ENCODE measurements around the gene CHGA.

Gene CHGA

GRCh38 chr14:92967346-92967926 lies 44.5 kb downstream of the CHGA start:
- no peaks in the 10 kb centered on the region for H4K20me1 ChIP-seq (ENCODE audit: insufficient read depth, low read length, poor library complexity, severe bottlenecking)
- H3K9ac ChIP-seq (ENCODE audit: low read depth, low read length, poor library complexity, severe bottlenecking): no peak overlapping the region
- H3K27me3 ChIP-seq (ENCODE audit: insufficient read depth, low read length, poor library complexity, severe bottlenecking): no peaks in the 10 kb centered on the region
- H3K79me2 ChIP-seq (ENCODE audit: insufficient read depth, low read length): peaks cover 10% of the 10 kb centered on the region; the same call in 1 of the 2 replicates
- no peak overlapping the region for H2AFZ ChIP-seq (ENCODE audit: low read length)
- H3K4me1 ChIP-seq (ENCODE audit: insufficient read depth, low read length, poor library complexity, severe bottlenecking): no peaks in the 10 kb centered on the region
- peaks cover 2% of the 10 kb centered on the region; the same call in 1 of the 2 replicates for H3K36me3 ChIP-seq (ENCODE audit: insufficient read depth, low read length)
- H3F3A ChIP-seq (ENCODE audit: low read depth): no peaks in the 10 kb centered on the region
- H3K4me3 ChIP-seq (ENCODE audit: low read length, poor library complexity, severe bottlenecking): no peak overlapping the region
- H3K4me2 ChIP-seq (ENCODE audit: low read depth, low read length, poor library complexity, severe bottlenecking): no peak overlapping the region
- TF ChIP-seq, protein P1, sequence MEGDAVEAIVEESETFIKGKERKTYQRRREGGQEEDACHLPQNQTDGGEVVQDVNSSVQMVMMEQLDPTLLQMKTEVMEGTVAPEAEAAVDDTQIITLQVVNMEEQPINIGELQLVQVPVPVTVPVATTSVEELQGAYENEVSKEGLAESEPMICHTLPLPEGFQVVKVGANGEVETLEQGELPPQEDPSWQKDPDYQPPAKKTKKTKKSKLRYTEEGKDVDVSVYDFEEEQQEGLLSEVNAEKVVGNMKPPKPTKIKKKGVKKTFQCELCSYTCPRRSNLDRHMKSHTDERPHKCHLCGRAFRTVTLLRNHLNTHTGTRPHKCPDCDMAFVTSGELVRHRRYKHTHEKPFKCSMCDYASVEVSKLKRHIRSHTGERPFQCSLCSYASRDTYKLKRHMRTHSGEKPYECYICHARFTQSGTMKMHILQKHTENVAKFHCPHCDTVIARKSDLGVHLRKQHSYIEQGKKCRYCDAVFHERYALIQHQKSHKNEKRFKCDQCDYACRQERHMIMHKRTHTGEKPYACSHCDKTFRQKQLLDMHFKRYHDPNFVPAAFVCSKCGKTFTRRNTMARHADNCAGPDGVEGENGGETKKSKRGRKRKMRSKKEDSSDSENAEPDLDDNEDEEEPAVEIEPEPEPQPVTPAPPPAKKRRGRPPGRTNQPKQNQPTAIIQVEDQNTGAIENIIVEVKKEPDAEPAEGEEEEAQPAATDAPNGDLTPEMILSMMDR (conservative IDR thresholded peaks at IDR 0.05; ENCODE audit: low read length): no peak
- no peak for TF ChIP-seq EZH2phosphoT487 (IDR thresholded peaks at IDR 0.05; ENCODE audit: borderline replicate concordance)
- H3K9me3 ChIP-seq (ENCODE audit: insufficient read depth, low read depth, low read length): no peaks in the 10 kb centered on the region
- no peaks in the 10 kb centered on the region for H3K9me2 ChIP-seq (replicated peaks; ENCODE audit: low read depth, low read length)

- no peak overlapping the region for H2AFZ ChIP-seq (ENCODE audit: low read length)
Measured at GRCh38 chr14:92968291-92969020, 45.5 kb downstream of the CHGA start.

DNA sequence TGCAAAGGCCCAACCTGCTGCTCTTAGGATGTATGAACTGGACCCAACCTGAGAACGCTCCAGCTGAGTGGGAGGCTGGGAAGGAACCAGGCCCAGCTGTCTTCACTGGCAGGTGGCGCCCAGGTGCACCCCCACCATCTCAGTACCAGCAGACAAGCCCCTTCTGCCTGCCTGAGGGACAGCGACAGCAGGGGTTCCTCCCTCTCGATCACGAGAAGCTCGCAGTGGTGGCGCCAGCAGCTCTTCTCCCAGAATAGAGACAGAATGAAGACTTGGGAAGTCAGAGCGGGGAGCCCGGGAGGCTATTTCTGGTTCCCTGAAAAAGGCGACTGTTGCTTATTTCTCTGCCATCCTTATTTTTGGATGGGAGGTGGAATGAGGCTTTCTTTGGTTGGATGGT lies 46.5 kb downstream of the CHGA start:
- no peak overlapping the region for H3K4me3 ChIP-seq (ENCODE audit: low read length, poor library complexity, severe bottlenecking)

More at GRCh38 chr14:92968291-92969020, 45.5 kb downstream of the CHGA start:
- no peaks in the 10 kb centered on the region for H3K36me3 ChIP-seq (ENCODE audit: insufficient read depth, low read length)
- H3K9me2 ChIP-seq (replicated peaks; ENCODE audit: low read depth, low read length): no peaks in the 10 kb centered on the region
- no peak overlapping the region for H3K4me2 ChIP-seq (ENCODE audit: low read depth, low read length, poor library complexity, severe bottlenecking)
- H3K4me1 ChIP-seq (ENCODE audit: insufficient read depth, low read length, poor library complexity, severe bottlenecking): no peaks in the 10 kb centered on the region
- H3K27me3 ChIP-seq (ENCODE audit: insufficient read depth, low read length, poor library complexity, severe bottlenecking): no peaks in the 10 kb centered on the region
- H3K9ac ChIP-seq (ENCODE audit: low read depth, low read length, poor library complexity, severe bottlenecking): no peak overlapping the region
- H3F3A ChIP-seq (ENCODE audit: low read depth): no peaks in the 10 kb centered on the region
- H4K20me1 ChIP-seq (ENCODE audit: insufficient read depth, low read length, poor library complexity, severe bottlenecking): no peaks in the 10 kb centered on the region
- TF ChIP-seq EZH2phosphoT487 (IDR thresholded peaks at IDR 0.05; ENCODE audit: borderline replicate concordance): no peak
- TF ChIP-seq, protein P1 (conservative IDR thresholded peaks at IDR 0.05; ENCODE audit: low read length): no peak
- H3K9me3 ChIP-seq (ENCODE audit: insufficient read depth, low read depth, low read length): no peaks in the 10 kb centered on the region
- peaks cover 10% of the 10 kb centered on the region; the same call in 1 of the 2 replicates for H3K79me2 ChIP-seq (ENCODE audit: insufficient read depth, low read length)
- no peak overlapping the region for H3K4me3 ChIP-seq (ENCODE audit: low read length, poor library complexity, severe bottlenecking)

More for the DNA sequence above, 46.5 kb downstream of the CHGA start:
- TF ChIP-seq, protein P1 (conservative IDR thresholded peaks at IDR 0.05; ENCODE audit: low read length): no peak
- TF ChIP-seq EZH2phosphoT487 (IDR thresholded peaks at IDR 0.05; ENCODE audit: borderline replicate concordance): no peak
- no peak overlapping the region for H3K4me2 ChIP-seq (ENCODE audit: low read depth, low read length, poor library complexity, severe bottlenecking)
- H2AFZ ChIP-seq (ENCODE audit: low read length): no peak overlapping the region
- no peaks in the 10 kb centered on the region for H3K27me3 ChIP-seq (ENCODE audit: insufficient read depth, low read length, poor library complexity, severe bottlenecking)
- peaks cover 10% of the 10 kb centered on the region; the same call in 1 of the 2 replicates for H3K79me2 ChIP-seq (ENCODE audit: insufficient read depth, low read length)
- H3K9me3 ChIP-seq (ENCODE audit: insufficient read depth, low read depth, low read length): no peaks in the 10 kb centered on the region
- H3K9ac ChIP-seq (ENCODE audit: low read depth, low read length, poor library complexity, severe bottlenecking): no peak overlapping the region
- no peaks in the 10 kb centered on the region for H3K36me3 ChIP-seq (ENCODE audit: insufficient read depth, low read length)
- no peaks in the 10 kb centered on the region for H3K9me2 ChIP-seq (replicated peaks; ENCODE audit: low read depth, low read length)
- no peaks in the 10 kb centered on the region for H3F3A ChIP-seq (ENCODE audit: low read depth)
- H4K20me1 ChIP-seq (ENCODE audit: insufficient read depth, low read length, poor library complexity, severe bottlenecking): no peaks in the 10 kb centered on the region
- no peaks in the 10 kb centered on the region for H3K4me1 ChIP-seq (ENCODE audit: insufficient read depth, low read length, poor library complexity, severe bottlenecking)
